SK-N-MC (cell line): ENCODE data around the gene KRT16.
"Not testable (repeated sequence)": the region's sequence is repeated elsewhere in the genome, so short reads cannot be mapped to it uniquely, and the experiment has no call there.

ENCODE experiments used
- DNase-seq: peaks from one replicate; pipeline ENCODE4 v3.0.0-alpha.2; 2011; ENCODE audit warnings: low read depth, low spot score
- H3K27ac ChIP-seq: fragments of 200-600 bp; sonication (generic); 2 replicates; pipeline ENCODE4 v1.5.1; 2016; ENCODE audit warnings: mixed run types
- H3K36me3 ChIP-seq: fragments of 200-600 bp; sonication (generic); 2 replicates; pipeline ENCODE4 v1.6.1; 2017; ENCODE audit warnings: antibody characterized with exemption, low read length, mixed read lengths; ENCODE audit not compliant: insufficient read depth
- H3K4me3 ChIP-seq: fragments of 200-600 bp; sonication (generic); 2 replicates; pipeline ENCODE4 v1.5.1; 2016
- H3K9ac ChIP-seq: fragments of 200-600 bp; sonication (generic); 2 replicates; pipeline ENCODE4 v1.8.0; 2017; ENCODE audit warnings: mixed run types, mixed read lengths; ENCODE audit not compliant: insufficient read length
- H3K9me3 ChIP-seq: fragments of 200-600 bp; sonication (generic); 2 replicates; pipeline ENCODE4 v1.6.1; 2017; ENCODE audit warnings: low read depth, mild to moderate bottlenecking, antibody characterized with exemption, low read length, moderate library complexity, mixed read lengths
- EZH2 ChIP-seq: fragments of 200-600 bp; sonication (generic); IDR thresholded peaks from one replicate; pipeline ENCODE4 v1.6.1; 2017; ENCODE audit warnings: antibody characterized with exemption
- FOXP2 ChIP-seq: optimal IDR thresholded peaks from 2 replicates; pipeline ENCODE3; 2011; ENCODE audit warnings: mild to moderate bottlenecking, moderate library complexity; ENCODE audit not compliant: insufficient read depth; ENCODE audit errors: extremely low read length, control extremely low read depth
- POLR2AphosphoS5 ChIP-seq: IDR thresholded peaks from 2 replicates; pipeline ENCODE4 v1.6.1; 2012; ENCODE audit warnings: mild to moderate bottlenecking, low read depth, low read length, borderline replicate concordance

KRT16 gene

GRCh38 chr17:41631025-41631897 lies 18.7 kb upstream of the KRT16 start:
- Histone ChIP-seq H3K27ac (no peak overlapping the region), H3K4me3 (no peak overlapping the region), H3K9me3 (no peaks in the 10 kb centered on the region), H3K36me3 (no peaks in the 10 kb centered on the region), H3K9ac (no peak overlapping the region)
- no peak for DNase-seq
- no peak for TF ChIP-seq FOXP2
- no peak for TF ChIP-seq POLR2AphosphoS5
- no peak for TF ChIP-seq EZH2

GRCh38 chr17:41629826-41630670 lies 17.5 kb upstream of the KRT16 start:
- Histone ChIP-seq H3K27ac (no peak overlapping the region), H3K9me3 (no peaks in the 10 kb centered on the region), H3K4me3 (no peak overlapping the region), H3K36me3 (no peaks in the 10 kb centered on the region), H3K9ac (no peak overlapping the region)
- DNase-seq: no peak
- TF ChIP-seq EZH2 (no peak), POLR2AphosphoS5 (no peak), FOXP2 (no peak)

GRCh38 chr17:41629316-41629715 lies 16.7 kb upstream of the KRT16 start:
- H3K36me3 ChIP-seq: no peaks in the 10 kb centered on the region
- no peak for DNase-seq
- no peak overlapping the region for H3K27ac ChIP-seq
- H3K9ac ChIP-seq: no peak overlapping the region
- H3K4me3 ChIP-seq: no peak overlapping the region
- TF ChIP-seq EZH2 (no peak), POLR2AphosphoS5 (no peak), FOXP2 (no peak)
- H3K9me3 ChIP-seq: no peaks in the 10 kb centered on the region

GRCh38 chr17:41628621-41629255 lies 16.2 kb upstream of the KRT16 start:
- H3K4me3 ChIP-seq, H3K9me3 ChIP-seq, H3K27ac ChIP-seq, H3K36me3 ChIP-seq, DNase-seq, H3K9ac ChIP-seq: not testable (repeated sequence)

GRCh38 chr17:41628073-41628370 lies 15.5 kb upstream of the KRT16 start:
- DNase-seq, H3K9ac ChIP-seq, H3K9me3 ChIP-seq, H3K36me3 ChIP-seq, H3K4me3 ChIP-seq, H3K27ac ChIP-seq: not testable (repeated sequence)

- TF ChIP-seq FOXP2: no peak
- no peak for TF ChIP-seq EZH2
- no peak for TF ChIP-seq POLR2AphosphoS5
- Histone ChIP-seq H3K36me3 (no peaks in the 10 kb centered on the region), H3K9ac (no peak overlapping the region), H3K4me3 (no peak overlapping the region), H3K27ac (no peak overlapping the region), H3K9me3 (no peaks in the 10 kb centered on the region)
- no peak for DNase-seq
These were observed 14.9 kb upstream of the KRT16 start for GRCh38 chr17:41627316-41628072.

- not testable (repeated sequence) for H3K4me3 ChIP-seq, H3K27ac ChIP-seq
These were observed 14.3 kb upstream of the KRT16 start for GRCh38 chr17:41626914-41627295.

GRCh38 chr17:41626028-41626913 lies 13.7 kb upstream of the KRT16 start:
- not testable (repeated sequence) for H3K9ac ChIP-seq, H3K27ac ChIP-seq, H3K9me3 ChIP-seq, DNase-seq, H3K4me3 ChIP-seq, H3K36me3 ChIP-seq

More at GRCh38 chr17:41626914-41627295, 14.3 kb upstream of the KRT16 start:
- not testable (repeated sequence) for H3K9me3 ChIP-seq, H3K36me3 ChIP-seq, H3K9ac ChIP-seq, DNase-seq
